SK-N-MC (cell line): ENCODE measurements around the gene LARP1B.

Experiments
- DNase-seq: peaks from one replicate; pipeline ENCODE4 v3.0.0-alpha.2; 2011; ENCODE audit warnings: low read depth, low spot score
- H3K27ac ChIP-seq: fragments of 200-600 bp; sonication (generic); 2 replicates; pipeline ENCODE4 v1.5.1; 2016; ENCODE audit warnings: mixed run types
- H3K36me3 ChIP-seq: fragments of 200-600 bp; sonication (generic); 2 replicates; pipeline ENCODE4 v1.6.1; 2017; ENCODE audit warnings: antibody characterized with exemption, low read length, mixed read lengths; ENCODE audit not compliant: insufficient read depth
- H3K4me3 ChIP-seq: fragments of 200-600 bp; sonication (generic); 2 replicates; pipeline ENCODE4 v1.5.1; 2016
- H3K9ac ChIP-seq: fragments of 200-600 bp; sonication (generic); 2 replicates; pipeline ENCODE4 v1.8.0; 2017; ENCODE audit warnings: mixed run types, mixed read lengths; ENCODE audit not compliant: insufficient read length
- H3K9me3 ChIP-seq: fragments of 200-600 bp; sonication (generic); 2 replicates; pipeline ENCODE4 v1.6.1; 2017; ENCODE audit warnings: low read depth, mild to moderate bottlenecking, antibody characterized with exemption, low read length, moderate library complexity, mixed read lengths
- EZH2 ChIP-seq: fragments of 200-600 bp; sonication (generic); IDR thresholded peaks from one replicate; pipeline ENCODE4 v1.6.1; 2017; ENCODE audit warnings: antibody characterized with exemption
- FOXP2 ChIP-seq: optimal IDR thresholded peaks from 2 replicates; pipeline ENCODE3; 2011; ENCODE audit warnings: mild to moderate bottlenecking, moderate library complexity; ENCODE audit not compliant: insufficient read depth; ENCODE audit errors: extremely low read length, control extremely low read depth
- POLR2AphosphoS5 ChIP-seq: IDR thresholded peaks from 2 replicates; pipeline ENCODE4 v1.6.1; 2012; ENCODE audit warnings: mild to moderate bottlenecking, low read depth, low read length, borderline replicate concordance

The LARP1B gene

GRCh38 chr4:128176643-128177042 is 115.5 kb downstream of the LARP1B start:
- TF ChIP-seq FOXP2 (no peak), EZH2 (no peak), POLR2AphosphoS5 (no peak)
- DNase-seq, result no peak
- H3K9ac ChIP-seq, result no peak overlapping the region
- no peaks in the 10 kb centered on the region for H3K9me3 ChIP-seq
- no peak overlapping the region for H3K4me3 ChIP-seq
- no peaks in the 10 kb centered on the region for H3K36me3 ChIP-seq
- no peak overlapping the region for H3K27ac ChIP-seq

- DNase-seq, result no peak
- H3K27ac ChIP-seq, result no peak overlapping the region
- H3K9me3 ChIP-seq, result no peaks in the 10 kb centered on the region
- TF ChIP-seq POLR2AphosphoS5 (no peak), EZH2 (no peak), FOXP2 (no peak)
- H3K36me3 ChIP-seq, result no peaks in the 10 kb centered on the region
- no peak overlapping the region for H3K4me3 ChIP-seq
- H3K9ac ChIP-seq, result no peak overlapping the region
Measured at GRCh38 chr4:128177498-128177897, 116.4 kb downstream of the LARP1B start.

DNA sequence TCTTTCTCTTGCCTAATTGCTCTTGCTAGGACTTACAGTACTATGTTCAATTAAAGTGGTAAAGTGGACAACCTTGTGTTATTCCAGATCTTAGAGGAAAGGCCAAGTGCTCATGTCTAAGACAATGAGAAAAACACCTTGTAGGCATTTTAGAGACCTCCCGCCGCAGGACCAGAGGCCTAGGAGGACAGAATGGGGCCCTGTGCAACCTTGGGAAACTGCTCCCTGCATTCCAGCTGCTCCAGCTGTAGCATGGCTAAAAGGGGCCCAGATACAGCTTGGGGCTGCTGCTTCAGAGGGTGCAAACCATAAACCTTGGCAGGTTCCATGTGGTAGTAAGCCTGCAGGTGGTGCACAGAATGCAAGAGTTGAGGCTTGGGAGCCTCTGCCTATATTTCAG is 125.5 kb downstream of the LARP1B start:
- Histone ChIP-seq H3K36me3 (no peaks in the 10 kb centered on the region), H3K4me3 (no peak overlapping the region), H3K9ac (no peak overlapping the region), H3K27ac (no peak overlapping the region), H3K9me3 (no peaks in the 10 kb centered on the region)
- no peak for DNase-seq
- TF ChIP-seq POLR2AphosphoS5 (no peak), EZH2 (no peak), FOXP2 (no peak)

DNA sequence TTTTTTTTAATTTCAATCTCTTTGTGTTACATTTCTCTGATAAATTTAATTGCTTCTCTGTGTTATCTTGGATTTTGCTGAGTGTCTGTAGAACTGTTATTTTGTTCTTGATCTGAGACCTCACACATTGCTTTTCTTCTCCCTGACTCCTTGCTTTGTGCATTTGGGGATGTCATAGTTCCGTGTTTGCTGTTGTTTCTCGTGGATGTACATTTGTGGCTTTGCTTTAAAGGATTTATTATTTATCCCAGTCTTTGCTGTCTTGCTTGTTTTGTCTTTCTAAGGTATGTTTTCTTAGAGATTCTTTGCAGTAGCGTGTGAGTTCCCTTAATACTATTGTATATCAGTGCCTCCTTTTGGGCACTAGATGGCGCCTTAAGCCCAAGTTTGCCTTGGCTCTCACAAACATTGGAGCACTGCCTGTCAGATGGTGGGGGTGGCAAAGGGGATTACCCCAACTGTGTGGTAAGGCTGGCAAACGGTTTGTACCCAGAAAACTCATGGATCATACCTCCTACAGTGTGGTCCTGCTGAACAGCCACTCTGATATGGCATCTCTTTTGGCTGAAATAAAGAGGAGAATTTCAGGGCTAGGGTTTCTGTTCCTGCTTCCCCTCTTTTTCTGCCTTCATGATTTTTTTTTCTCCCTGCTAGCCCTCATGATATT is 130.1 kb downstream of the LARP1B start:
- H3K36me3 ChIP-seq, result no peaks in the 10 kb centered on the region
- H3K9ac ChIP-seq, result no peak overlapping the region
- H3K9me3 ChIP-seq, result no peaks in the 10 kb centered on the region
- TF ChIP-seq FOXP2 (no peak), EZH2 (no peak), POLR2AphosphoS5 (no peak)
- no peak overlapping the region for H3K4me3 ChIP-seq
- H3K27ac ChIP-seq, result no peak overlapping the region
- DNase-seq, result peak; percentile 32

DNA sequence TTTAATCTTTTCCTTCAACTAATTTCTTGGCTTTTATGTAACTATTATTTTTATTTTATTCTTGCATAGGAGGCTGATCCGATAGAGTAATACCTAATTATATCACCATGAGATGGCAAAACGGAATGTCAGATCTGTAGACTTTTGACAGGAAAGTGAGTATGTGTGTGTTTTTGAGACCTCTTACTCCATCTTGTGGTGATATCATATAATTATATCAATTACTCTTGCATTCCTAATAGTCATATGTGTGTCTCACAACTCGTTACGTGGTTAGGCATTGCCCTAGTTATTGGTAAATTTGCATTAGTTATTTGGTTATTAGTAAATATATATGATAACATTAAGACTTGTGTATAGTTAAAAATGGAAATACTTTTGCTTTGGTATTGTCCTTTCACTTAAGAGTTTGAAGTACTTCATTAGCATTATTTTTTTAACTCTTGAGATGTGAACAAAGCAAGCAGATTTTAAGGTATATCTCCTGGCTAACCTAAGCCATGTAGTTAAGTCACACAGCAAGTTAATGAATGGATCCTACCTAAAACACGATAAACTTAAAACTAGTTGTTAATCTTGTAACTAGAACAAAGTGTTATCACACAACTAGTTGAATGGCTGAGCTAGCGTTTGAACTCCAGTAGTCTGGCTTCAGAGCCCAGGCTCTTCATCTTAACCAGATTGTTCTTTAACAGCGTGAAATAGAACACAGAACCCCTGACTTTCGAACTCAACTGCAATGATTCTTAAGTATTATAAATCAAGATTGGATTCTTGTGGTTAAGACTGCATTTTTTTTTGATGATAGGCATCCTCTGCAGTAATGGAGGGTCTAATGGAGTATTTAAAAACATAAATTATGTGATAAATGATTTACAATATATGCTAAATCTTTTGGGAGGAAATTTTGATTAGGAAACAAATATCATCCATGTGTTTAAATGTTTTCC is 159.4 kb downstream of the LARP1B start:
- DNase-seq, result peak; percentile 18
- H3K4me3 ChIP-seq, result no peak overlapping the region
- H3K9ac ChIP-seq, result no peak overlapping the region
- H3K27ac ChIP-seq, result no peak overlapping the region
- H3K9me3 ChIP-seq, result no peaks in the 10 kb centered on the region
- H3K36me3 ChIP-seq, result no peaks in the 10 kb centered on the region
- TF ChIP-seq FOXP2, result no peak
- no peak for TF ChIP-seq POLR2AphosphoS5
- no peak for TF ChIP-seq EZH2

DNA sequence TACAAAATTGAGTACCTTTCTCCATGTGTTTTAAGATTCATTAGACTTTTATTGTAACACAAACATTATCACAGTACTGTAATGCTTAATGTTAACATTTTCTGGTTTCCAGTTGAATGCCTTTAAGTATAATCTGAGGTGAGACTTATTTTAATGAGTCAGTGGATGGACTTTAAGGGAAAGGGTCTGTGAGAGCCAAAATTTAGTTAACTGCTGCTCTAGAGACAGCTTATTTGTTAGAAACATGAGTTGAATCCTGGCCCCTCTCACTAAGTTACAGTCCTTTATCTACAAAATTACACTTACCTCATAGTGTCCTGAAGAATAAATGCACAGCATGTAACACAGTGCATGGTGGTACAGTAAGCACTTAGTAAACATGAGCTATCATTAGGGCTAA is 160.5 kb downstream of the LARP1B start:
- Histone ChIP-seq H3K9ac (no peak overlapping the region), H3K36me3 (no peaks in the 10 kb centered on the region), H3K4me3 (no peak overlapping the region), H3K9me3 (no peaks in the 10 kb centered on the region), H3K27ac (no peak overlapping the region)
- TF ChIP-seq FOXP2 (no peak), POLR2AphosphoS5 (no peak), EZH2 (no peak)
- no peak for DNase-seq

GRCh38 chr4:128225148-128225547 is 164.0 kb downstream of the LARP1B start:
- Histone ChIP-seq H3K9me3 (0 out of 2 replicates have a peak, but pooled peaks cover 3% of the 10 kb centered on the region), H3K36me3 (no peaks in the 10 kb centered on the region), H3K27ac (no peak overlapping the region), H3K9ac (no peak overlapping the region), H3K4me3 (no peak overlapping the region)
- DNase-seq, result no peak
- TF ChIP-seq EZH2 (no peak), POLR2AphosphoS5 (no peak), FOXP2 (no peak)

GRCh38 chr4:128227991-128228571 is 167.0 kb downstream of the LARP1B start:
- TF ChIP-seq POLR2AphosphoS5 (no peak), EZH2 (no peak), FOXP2 (no peak)
- no peak overlapping the region for H3K27ac ChIP-seq
- H3K9me3 ChIP-seq, result 0 out of 2 replicates have a peak, but pooled peaks cover 3% of the 10 kb centered on the region
- H3K36me3 ChIP-seq, result no peaks in the 10 kb centered on the region
- H3K4me3 ChIP-seq, result no peak overlapping the region
- no peak for DNase-seq
- H3K9ac ChIP-seq, result no peak overlapping the region
